NCI-H2081 (cell line): ENCODE measurements around the gene LAMA3.

Experiments used
- DNase-seq, 2 experiments: peaks; one replicate each; lab custom pipeline; 2025; lab: John Stamatoyannopoulos, UW

Gene LAMA3

GRCh38 chr18:23669804-23670405 lies 19.3 kb upstream of the LAMA3 start:
- DNase-seq, result no peak

DNA sequence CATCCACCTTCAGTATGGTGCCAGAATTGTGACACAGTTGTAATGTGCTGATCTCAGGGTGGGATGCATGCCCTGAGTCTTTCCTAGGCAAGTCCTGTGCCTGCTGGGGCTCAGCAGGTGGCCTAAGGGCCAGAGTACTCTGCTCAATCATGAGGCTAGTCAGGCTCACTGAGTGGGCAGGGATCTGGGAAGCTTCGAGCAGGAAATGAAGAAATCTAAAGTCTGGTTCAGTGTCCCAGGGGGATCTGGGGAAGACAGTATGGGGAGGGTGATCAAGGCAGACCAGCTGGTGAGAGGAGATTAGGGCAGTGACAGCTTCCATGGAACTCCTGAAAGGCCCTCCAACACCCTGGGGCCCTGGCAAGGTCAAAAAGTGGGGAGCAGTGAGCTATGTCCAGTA lies 17.7 kb upstream of the LAMA3 start:
- no peak for DNase-seq

- no peak for DNase-seq
These were observed 15.5 kb upstream of the LAMA3 start for GRCh38 chr18:23673725-23674124.

GRCh38 chr18:23675236-23675635 lies 14.0 kb upstream of the LAMA3 start:
- DNase-seq, result no peak

- no peak for DNase-seq
These were observed 13.4 kb upstream of the LAMA3 start for GRCh38 chr18:23675896-23676295.

GRCh38 chr18:23682045-23682444 lies 7.2 kb upstream of the LAMA3 start:
- no peak for DNase-seq

DNA sequence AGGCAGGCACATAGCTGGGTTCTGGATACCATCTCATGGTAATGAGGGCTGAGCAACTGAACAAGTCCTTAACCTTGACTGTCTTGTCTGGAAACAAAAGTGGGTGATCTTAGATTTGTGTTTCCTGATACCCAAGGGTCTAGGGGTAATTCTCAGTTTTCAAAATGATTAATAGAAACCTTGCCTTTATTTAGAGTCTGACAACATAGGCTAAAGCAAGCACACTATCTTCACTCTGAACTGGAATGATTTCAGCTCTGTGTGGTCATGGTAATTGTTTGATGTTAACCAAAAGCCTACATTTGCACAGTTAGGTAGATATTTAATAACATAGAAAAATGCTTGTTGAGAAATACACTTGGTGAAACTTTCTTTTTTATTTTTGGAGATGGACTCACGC lies 6.8 kb upstream of the LAMA3 start:
- no peak for DNase-seq

GRCh38 chr18:23683155-23683554 lies 6.1 kb upstream of the LAMA3 start:
- no peak for DNase-seq

DNA sequence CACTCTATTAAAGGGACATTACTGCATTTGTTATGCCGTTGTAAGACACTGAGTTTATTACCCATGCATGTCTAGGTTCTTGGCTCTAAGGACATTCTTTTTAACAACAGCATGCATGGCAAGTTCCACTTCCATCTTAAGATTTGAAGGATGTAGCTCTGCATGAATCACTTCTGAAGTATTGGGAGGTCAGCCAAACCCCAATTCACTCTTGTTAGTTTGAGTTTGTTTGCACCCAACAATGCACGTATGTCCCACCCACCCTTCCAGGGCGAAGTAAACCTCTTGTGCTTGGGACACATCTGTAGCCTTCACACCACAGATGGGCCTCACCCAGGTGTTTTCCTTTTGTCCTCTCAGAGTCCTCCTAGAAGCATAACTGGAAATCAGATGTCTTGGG lies 5.6 kb upstream of the LAMA3 start:
- DNase-seq, result no peak

DNA sequence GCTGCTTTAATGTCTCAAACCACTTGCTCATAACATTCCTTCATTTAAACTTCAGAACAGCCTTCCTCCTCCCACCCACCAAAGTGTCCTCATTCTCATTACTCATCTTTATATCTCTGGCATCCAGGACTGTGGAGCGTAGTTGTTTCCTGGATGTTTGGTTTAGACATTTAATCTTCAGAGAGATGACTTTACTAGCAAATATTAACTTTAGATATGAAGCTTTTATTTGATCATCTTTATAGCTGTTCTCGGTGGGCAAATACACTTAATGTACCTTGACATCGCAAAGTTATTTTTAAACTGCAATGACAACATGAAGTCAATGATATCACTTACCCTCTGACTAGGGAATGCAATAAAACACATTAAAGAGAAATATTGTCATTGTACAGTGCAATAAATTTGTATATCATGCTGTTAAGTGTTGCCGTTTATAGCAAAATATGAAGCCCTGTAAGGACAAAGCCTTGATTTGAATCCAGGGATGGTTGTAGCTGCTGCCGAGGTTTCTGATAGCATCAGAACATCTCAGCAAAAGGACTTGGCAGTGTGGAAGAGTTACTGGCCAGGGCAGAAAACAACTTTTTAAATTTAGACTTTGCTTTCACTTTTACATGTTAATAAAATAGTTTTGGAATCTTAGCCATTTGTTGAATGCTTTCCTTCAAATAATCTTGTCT lies 4.6 kb upstream of the LAMA3 start:
- DNase-seq, result peak in 1 of 2 experiments; percentile 7

- DNase-seq, result no peak
These were observed 725 bp upstream of the LAMA3 start for GRCh38 chr18:23688528-23688927.

DNA sequence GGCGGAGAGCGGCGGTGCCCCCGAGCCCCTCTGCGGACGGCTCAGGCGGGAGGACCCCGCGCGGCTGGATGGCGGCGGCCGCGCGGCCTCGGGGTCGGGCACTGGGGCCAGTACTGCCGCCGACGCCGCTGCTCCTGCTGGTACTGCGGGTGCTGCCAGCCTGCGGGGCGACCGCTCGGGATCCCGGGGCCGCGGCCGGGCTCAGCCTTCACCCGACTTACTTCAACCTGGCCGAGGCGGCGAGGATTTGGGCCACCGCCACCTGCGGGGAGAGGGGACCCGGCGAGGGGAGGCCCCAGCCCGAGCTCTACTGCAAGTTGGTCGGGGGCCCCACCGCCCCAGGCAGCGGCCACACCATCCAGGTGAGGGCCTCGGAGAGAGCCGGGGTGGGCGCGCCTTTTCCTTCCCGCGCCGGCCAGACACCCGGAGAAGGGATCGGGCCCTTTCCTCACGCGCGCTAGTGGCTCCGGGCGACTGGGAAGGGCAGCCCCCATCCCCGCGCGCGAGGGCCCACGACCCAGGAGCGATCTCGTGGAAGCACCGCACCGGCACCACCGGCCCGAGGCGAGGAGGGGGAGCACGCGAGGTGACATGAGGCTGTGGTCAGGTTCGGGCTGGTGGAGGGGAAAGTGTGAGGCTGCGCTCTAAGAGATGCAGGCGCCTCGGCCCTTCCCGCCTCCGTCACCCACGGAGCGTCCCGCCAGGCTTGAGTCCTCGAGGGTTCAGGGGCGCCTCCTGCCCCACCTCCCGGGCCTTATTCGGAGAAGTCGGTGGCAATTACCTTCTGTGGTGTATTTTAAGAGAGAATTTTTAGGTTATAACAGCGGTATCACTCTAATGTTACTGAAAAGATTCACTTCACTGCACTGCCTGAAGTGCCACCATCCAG lies 607 bp downstream of the LAMA3 start:
- no peak for DNase-seq

DNA sequence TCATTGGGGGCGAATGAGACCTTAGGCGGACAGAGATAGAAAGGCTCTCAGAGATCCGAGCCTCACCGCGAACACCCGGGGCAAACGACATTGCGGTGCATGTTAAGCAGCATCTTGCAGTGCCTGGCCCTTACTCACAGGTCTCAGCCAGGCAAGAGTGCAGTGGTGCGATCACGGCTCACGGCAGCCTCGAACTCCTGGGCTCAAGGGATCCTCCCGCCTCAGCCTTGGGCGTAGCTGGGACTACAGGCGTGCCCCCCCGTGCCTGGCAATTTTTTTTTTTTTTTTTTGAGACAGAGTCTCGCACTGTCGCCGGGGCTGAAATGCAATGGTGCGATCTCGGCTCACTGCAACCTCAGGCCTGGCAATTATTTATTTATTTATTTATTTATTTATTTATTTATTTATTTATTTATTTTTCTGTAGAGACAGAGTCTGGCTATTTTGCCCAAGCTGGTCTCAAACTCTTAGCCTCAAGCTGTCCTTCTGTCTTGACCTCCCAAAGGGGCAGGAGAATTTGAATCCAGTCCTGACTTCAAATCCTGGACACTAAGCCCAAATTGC lies 1.3 kb downstream of the LAMA3 start:
- no peak for DNase-seq

- no peak for DNase-seq
These were observed 4.6 kb downstream of the LAMA3 start for GRCh38 chr18:23693846-23694245.

DNA sequence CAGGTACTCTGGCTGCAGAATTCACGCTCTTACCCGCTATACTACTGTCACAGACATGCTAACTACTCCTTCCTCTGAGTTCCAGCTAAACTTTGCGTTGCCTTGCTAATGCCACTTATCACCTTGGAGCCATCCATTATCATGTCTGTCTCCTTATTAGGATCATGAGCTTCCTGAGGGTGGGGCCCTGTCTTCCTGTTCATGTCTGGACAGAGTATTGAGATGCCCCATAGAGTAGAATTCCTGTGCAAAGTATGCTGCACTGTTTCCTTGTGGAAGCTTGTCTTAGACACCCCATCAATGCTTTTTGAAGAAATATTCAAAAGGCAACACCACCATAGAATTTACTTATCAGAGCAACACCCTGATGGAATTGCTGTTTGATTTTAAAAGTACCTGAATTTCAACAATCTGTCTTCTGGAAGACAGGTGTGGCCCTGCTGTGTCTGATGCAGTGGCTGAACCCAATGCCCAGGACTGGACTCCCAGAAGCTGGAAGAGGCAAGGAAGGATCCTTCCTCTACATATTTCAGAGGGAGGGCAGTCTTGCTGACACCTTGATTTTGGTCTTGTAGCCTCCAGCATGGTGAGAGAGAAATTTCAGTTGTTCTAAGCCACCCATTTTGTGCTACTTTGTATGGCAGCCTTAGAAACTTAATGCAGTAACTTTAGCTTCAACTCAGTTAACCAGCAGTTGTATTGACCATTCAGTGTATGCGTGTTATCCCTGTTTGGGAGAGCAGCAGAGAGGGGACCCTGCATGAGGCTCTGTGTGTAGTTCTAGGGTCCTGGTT lies 5.6 kb downstream of the LAMA3 start:
- no peak for DNase-seq

DNA sequence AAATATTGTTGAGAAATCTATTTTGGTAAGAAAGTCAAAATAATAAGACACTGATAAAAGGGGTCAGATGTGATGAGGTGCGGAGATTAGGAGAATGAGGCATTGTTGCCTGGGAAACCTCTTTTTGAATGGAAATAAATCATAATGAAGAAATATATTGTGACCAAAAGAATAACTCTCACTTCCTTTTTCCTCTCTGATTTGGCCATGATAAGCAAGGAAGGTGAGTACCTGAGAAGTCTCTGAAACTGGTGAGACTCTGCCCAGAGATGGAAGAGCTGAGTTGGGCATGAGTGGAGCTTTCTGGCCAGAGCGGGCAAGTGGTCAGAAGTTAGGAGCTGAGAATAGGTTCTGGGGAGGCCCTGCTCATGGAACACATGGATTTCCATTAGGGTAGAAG lies 11.8 kb downstream of the LAMA3 start:
- no peak for DNase-seq

- no peak for DNase-seq
These were observed 12.4 kb downstream of the LAMA3 start for GRCh38 chr18:23701544-23702064.

DNA sequence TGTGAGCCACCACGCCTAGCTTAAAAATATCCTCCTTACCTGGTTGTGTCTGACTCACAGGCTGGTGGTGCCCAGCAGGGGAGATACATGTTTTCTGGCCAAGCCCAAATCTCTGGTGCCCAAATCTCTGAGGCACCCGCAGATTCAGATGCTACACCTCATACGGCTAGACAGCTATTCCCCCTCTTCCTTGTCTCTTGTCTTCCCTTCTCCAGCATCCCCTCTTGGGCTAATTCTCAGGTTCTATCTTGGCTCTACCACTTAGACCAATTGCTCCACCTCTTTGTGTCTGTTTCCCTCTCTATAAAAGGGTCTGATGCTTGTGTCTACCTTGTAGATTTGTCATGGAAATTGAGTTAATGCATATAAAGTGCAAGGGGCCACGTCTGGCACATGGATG lies 13.4 kb downstream of the LAMA3 start:
- DNase-seq, result no peak

DNA sequence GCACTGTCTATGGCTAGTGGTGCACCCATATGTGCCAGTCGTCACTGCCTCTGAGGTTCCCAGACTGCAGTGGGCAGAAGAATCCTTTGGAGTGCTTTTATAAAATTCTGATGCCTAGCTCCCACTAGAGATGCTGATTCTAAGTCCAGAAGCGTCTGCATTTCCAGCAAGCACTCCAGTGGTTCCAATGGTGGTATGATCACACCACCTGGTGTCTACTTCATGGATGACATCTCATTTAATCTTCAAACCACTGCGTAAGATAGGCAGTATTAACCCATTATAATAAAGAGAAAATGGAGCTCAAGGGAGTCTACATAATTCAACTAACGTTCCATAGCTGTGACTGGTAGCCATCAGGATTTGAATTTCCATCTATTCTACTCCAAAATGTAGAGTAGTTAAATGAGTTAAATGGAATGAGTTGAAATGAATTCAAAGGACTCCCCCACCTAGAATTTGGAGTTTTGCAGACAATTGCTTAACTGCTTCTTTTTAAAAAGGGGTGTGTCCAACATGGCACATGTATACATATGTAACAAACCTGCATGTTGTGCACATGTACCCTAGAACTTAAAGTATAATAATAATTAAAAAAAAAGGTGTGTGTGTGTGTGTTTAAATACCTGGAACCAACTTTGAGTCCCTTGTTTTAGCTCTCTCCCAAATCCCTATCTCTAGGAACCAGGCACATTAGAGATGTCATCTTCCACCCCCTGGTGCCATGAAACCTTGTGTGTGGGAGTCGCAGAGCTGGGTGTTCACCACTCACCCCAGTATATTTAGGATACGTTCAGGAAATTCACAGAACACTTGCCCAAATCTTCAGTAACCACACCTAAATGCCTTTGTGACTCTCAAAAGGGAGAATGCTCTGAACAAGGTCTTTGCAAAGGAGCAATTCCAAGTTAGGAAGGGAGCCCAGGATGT lies 14.1 kb downstream of the LAMA3 start:
- DNase-seq, result peak in 1 of 2 experiments; percentile 34

DNA sequence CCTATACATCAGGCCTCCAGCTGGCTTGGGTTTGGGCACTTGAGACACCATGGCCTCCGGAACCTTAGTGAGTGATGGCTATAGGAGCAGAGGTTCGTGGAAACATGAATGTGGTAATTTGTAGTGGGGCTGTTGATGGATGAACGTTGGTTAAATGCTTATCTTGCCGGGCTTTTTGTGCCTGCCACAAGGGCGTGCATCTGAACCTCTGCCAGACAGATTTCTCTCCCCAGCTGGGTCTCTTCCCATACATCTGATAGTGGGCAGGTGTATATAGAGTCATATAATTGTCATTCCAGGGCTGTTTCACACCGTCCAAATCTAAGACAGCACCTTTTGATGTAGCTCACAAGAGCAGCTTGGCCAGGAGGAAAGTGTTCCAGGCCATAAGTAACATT lies 14.7 kb downstream of the LAMA3 start:
- no peak for DNase-seq

DNA sequence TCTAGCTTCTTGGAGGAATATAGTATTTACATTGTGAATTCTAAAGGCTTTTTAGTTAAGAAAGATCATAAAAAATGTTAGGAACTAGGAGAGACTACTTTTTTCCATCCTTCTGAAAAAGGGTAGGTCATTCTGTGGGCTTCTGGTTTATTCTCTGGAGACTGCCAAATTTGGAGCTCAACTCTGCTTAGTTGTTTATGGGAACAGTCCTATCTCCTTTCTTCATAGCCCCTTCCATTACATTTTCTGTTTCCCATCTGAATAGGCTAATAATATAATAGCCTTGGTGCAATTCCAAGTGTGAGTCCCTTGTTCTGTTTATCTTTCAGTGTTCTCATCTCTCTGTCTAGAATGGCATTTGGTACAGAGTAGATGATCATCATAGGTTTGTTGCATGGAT lies 15.6 kb downstream of the LAMA3 start:
- no peak for DNase-seq
